Measurements from ENCODE around the gene CD59. TPM values are rescaled to one million over a fixed set of nuclear protein-coding genes. Genes with fewer than 3 reads are reported as not detected.
A peak's percentile ranks its signal among the peaks of the same experiment; 100 is the strongest.

CD59 gene
- 10 to 100 TPM; 25.0 to 29.4 (median 26.4) TPM for total RNA-seq
- total RNA-seq (2013) = 27.5 TPM

GRCh38 chr11:33736148-33736812 lies at the start of gene CD59:
Gene CD59, minus strand, starts transcription at chr11:33736423. Its CDS starts 13,978 bp downstream, at chr11:33722445.
- H3K4me3 Mint-ChIP-seq = peak within 1 kb of the TSS; percentile 89
- H3K27me3 Mint-ChIP-seq (ENCODE audit: low read depth in 2 of 2) = no peaks in the 10 kb centered on the region
- ATAC-seq (peak; percentile 70 to 79 (median 72)), DNase-seq (peak; percentile 67 to 93)
- H3K4me1 ChIP-seq (ENCODE audit: control insufficient read depth, insufficient read depth, low read length) = peaks cover 21% of the 10 kb centered on the region
- intact Hi-C loops (cut with micrococcal nuclease) = loop anchor here (5.0 kb wide), 1 partner anchor 36 kb away; the partner anchor contains the start of gene FBXO3
- H3K36me3 ChIP-seq (ENCODE audit: control insufficient read depth, insufficient read depth, low read length) = no peaks in the 10 kb centered on the region
- no peaks in the 10 kb centered on the region for H3K36me3 Mint-ChIP-seq
- WGBS (ENCODE audit: insufficient coverage) = under 1% methylated on average over 48 of the region's 48 CpGs
- H3K27ac ChIP-seq (ENCODE audit: low read length) = peak within 1 kb of the TSS; percentile 43
- TF ChIP-seq CTCF (IDR thresholded peaks at IDR 0.05) = no peak
- H3K27me3 ChIP-seq (ENCODE audit: control insufficient read depth, insufficient read depth, low read length) = no peaks in the 10 kb centered on the region
- H3K9me3 Mint-ChIP-seq = no peaks in the 10 kb centered on the region
- H3K4me1 Mint-ChIP-seq = peaks cover 23 to 25% of the 10 kb centered on the region in 2 donors
- H3K4me3 ChIP-seq (ENCODE audit: low read length) = peak within 1 kb of the TSS; percentile 58
- H3K27ac Mint-ChIP-seq = peak within 1 kb of the TSS; percentile 70 to 85
- no peaks in the 10 kb centered on the region for H3K9me3 ChIP-seq (ENCODE audit: control insufficient read depth, insufficient read depth, low read length)

- H3K4me3 ChIP-seq (ENCODE audit: low read length) = no peak overlapping the region
- intact Hi-C loops (cut with micrococcal nuclease) = no loop called here
- H3K4me1 Mint-ChIP-seq = no peaks in the 10 kb centered on the region
- no peaks in the 10 kb centered on the region for H3K4me1 ChIP-seq (ENCODE audit: control insufficient read depth, insufficient read depth, low read length)
- no peaks in the 10 kb centered on the region for H3K9me3 ChIP-seq (ENCODE audit: control insufficient read depth, insufficient read depth, low read length)
- peaks cover 3% of the 10 kb centered on the region for H3K27me3 ChIP-seq (ENCODE audit: control insufficient read depth, insufficient read depth, low read length)
- WGBS (ENCODE audit: insufficient coverage) = 100% methylated on average over 2 of the region's 3 CpGs
- H3K27ac ChIP-seq (ENCODE audit: low read length) = no peak overlapping the region
- DNase-seq = no peak
- H3K27ac Mint-ChIP-seq = no peak overlapping the region
- no peak overlapping the region for H3K4me3 Mint-ChIP-seq
- ATAC-seq = no peak
- no peaks in the 10 kb centered on the region for H3K36me3 Mint-ChIP-seq
- peaks cover 38 to 70% of the 10 kb centered on the region in 2 donors for H3K27me3 Mint-ChIP-seq (ENCODE audit: low read depth in 2 of 2)
- H3K9me3 Mint-ChIP-seq = no peaks in the 10 kb centered on the region
- TF ChIP-seq CTCF (IDR thresholded peaks at IDR 0.05) = no peak
- H3K36me3 ChIP-seq (ENCODE audit: control insufficient read depth, insufficient read depth, low read length) = no peaks in the 10 kb centered on the region
These were observed 49.4 kb upstream of the CD59 start for GRCh38 chr11:33785609-33786008.

- Mint-ChIP-seq H3K4me1 (peaks cover 9% of the 10 kb centered on the region in 2 donors), H3K36me3 (no peaks in the 10 kb centered on the region), H3K4me3 (no peak overlapping the region), H3K27me3 (ENCODE audit: low read depth in 2 of 2) (peaks cover 46 to 74% of the 10 kb centered on the region in 2 donors), H3K27ac (no peak overlapping the region), H3K9me3 (no peaks in the 10 kb centered on the region)
- H3K27me3 ChIP-seq (ENCODE audit: control insufficient read depth, insufficient read depth, low read length) = peaks cover 3% of the 10 kb centered on the region
- intact Hi-C loops (cut with micrococcal nuclease) = no loop called here
- H3K36me3 ChIP-seq (ENCODE audit: control insufficient read depth, insufficient read depth, low read length) = no peaks in the 10 kb centered on the region
- TF ChIP-seq CTCF (IDR thresholded peaks at IDR 0.05) = no peak
- H3K9me3 ChIP-seq (ENCODE audit: control insufficient read depth, insufficient read depth, low read length) = no peaks in the 10 kb centered on the region
- ATAC-seq = no peak
- H3K27ac ChIP-seq (ENCODE audit: low read length) = no peak overlapping the region
- no peak for DNase-seq
- 91% methylated on average over 7 of the region's 7 CpGs for WGBS (ENCODE audit: insufficient coverage)
- no peak overlapping the region for H3K4me3 ChIP-seq (ENCODE audit: low read length)
- H3K4me1 ChIP-seq (ENCODE audit: control insufficient read depth, insufficient read depth, low read length) = peaks cover 12% of the 10 kb centered on the region
These were observed 43.8 kb upstream of the CD59 start for GRCh38 chr11:33779849-33780528.
